ENCODE results near the gene USP21.

Gene USP21

DNA sequence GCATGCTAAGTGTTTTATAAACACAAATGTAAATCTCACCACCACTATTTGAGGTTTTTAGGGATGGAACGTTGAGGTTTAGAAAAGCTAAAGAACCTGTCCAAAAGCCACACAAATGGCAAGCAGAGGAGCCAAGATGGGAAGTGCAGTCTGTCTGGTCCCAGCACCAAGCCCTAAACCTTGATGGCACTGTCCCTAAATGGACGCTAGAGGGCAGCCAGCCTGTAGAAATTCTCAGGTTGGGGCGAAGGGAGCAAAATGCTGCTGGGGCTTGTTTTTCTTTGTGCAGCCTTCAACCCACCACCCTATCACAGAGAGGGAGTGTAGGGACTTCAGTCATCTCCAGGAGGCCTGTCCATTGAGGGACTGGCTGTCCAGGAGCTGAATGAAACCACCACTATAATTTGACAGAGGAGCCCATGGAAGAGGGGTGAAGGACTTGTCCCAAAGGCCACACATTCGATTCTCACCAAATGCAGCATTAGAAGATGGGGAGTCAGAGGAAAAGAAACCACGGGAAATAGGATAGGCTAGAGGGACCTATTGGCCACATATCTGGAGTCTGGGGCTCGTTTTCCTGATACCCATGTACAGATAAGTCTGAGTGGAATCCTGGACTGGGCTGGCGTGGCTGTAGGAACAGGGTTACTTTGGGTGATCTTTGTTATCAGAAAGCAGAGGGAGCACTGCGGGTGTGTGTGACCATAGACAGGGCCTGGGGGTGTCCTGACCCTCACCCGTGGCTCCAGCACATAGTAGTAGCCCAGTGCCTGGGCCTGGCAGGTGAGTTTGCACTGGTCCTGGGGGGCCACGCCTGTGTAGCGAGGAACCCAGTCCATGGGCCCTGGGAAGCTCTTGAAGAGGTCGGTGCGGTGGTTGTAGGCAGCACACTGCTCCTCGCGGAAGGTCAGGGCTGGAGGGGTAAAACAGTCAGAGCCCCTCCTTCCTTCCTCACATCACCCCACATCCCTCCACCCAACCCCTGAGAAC, 33.5 kb downstream of the USP21 start:
- DNase-seq (ENCODE audit: low read depth, low spot score), result peak; percentile 51

DNA sequence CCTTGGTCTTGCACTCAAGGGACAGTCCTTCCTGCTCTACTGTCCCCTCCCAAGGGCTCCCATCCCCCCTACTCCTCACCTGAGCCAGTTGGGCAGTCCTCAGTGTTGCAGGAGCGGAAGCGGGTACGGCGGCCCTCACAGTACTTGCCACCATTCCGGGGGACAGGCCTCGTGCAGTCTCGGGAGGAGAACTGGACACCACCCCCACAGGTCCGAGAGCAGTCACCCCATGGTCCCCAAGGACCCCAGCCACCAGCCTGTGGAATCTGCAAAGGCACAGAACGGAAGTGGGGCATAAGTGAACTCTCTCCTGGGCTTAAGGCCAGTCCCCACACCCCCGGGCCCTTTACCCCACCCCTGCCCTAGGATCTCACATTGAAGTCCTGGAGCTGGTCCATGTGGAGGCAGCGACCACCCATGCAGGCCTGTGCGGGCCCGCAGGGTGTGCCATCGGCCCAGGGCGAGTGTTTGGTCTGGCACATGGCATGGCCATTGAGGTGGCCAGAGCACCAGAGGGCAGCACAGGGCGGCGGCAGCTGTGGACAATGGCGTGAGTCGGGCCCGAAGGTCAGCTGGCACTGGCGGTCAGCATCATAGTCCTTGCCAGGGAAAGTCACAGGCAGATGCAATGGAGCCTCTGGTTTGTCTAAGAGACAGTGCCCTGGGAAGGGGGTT, 34.4 kb downstream of the USP21 start:
- DNase-seq (ENCODE audit: low read depth, low spot score), result no peak

DNA sequence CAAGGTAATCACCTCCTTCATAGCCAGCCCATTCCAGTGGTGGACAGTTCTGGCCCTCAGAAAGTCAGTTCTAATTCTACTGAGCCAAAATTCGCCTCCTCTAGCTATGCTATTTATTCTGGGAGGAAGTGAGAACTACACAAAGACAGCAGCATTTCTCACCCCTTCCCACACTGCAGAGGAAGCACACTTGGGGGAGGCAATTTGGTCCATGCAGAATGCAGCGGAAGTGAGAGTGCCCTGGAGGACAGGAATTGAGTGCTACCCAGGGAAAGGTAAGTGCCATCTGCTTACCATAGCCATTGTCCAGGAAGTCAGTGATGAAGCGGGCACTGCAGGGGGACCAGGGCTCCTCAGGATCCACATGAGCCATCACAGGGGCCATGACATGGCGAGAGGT, 35.9 kb downstream of the USP21 start:
- DNase-seq (ENCODE audit: low read depth, low spot score), result no peak

GRCh38 chr1:161196111-161196510, 36.8 kb downstream of the USP21 start:
- DNase-seq (ENCODE audit: low read depth, low spot score), result no peak

DNA sequence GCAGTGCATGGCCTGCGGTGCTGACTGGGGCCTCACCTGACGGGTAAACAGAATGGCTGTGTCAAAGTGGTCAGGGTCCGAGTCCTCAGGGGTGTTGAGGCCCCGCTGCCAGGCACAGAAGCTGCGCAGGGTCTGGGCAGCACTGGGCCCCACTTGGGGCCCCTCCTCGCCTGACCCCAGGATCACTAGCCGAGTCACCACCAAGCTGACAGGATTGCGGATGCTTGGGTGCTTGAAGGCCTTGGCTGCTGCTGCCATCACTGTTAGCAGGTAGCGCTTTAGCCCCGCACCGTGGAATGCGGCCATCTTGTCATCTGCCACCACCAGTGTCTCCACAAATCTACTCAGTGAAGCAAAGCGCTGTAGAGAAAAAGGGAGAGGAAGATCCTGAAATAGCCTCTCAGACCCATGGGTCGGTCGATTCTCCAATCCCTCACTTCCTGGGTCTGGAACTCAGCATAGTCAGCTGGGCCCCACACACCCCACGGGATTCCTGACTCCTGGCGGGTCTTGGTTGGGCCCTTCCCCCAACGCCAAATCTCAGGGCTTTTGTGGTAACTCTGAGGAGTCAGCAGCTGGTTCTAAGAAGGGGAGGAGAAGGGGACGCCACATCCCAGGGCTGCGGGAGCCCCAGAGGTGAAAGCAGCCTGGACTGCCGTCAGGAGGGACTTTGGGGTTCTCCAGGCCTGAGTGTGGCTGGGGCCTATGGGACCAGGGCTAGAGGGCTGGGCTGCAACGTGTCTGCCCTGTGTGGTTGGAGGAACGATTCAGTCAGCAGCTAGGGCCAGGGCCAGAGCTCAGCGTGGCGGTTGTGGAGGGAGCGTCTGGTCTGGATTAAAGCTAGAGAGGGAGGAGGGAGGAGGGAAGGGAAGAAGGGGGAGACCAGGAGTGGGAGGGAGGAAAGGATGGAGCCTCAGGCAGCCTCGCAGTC, 37.5 kb downstream of the USP21 start:
- DNase-seq (ENCODE audit: low read depth, low spot score), result no peak

GRCh38 chr1:161197560-161198193, 38.4 kb downstream of the USP21 start:
- DNase-seq (ENCODE audit: low read depth, low spot score), result no peak

DNA sequence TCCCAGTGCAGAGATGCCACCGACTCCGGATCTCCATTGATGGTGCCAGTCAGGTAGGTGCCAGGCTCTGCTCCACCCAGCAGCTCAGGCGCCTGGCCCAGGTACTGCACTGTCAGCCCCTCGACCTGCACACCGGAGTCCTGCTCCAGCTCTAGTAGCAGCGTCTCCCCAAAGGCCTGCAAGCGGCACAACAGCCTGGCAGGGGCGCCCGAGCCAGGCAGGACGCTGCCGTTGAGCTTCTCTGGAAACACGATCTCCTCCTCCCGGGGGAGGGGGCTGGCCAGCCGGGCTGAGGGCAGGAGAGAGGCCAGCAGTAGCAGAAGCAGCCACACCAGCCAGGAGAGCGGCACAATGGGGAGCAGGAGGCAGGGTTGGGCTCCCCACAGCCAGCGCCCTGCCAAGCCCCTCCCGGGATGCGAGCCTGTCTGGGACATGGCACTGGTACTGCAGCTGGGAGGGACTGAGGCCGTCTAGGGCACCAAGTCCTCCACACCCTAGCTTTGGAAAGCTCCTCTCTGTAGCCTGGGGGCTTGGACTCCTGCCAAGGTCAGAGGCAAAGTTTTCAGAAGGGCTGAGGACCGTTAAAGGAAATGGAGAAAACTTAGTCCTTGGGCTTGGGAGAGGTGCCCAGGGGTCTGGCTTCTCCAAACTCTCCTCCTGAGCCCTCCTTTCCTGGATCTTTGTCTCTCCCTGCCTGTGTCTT, 39.0 kb downstream of the USP21 start:
- no peak for DNase-seq (ENCODE audit: low read depth, low spot score)

DNA sequence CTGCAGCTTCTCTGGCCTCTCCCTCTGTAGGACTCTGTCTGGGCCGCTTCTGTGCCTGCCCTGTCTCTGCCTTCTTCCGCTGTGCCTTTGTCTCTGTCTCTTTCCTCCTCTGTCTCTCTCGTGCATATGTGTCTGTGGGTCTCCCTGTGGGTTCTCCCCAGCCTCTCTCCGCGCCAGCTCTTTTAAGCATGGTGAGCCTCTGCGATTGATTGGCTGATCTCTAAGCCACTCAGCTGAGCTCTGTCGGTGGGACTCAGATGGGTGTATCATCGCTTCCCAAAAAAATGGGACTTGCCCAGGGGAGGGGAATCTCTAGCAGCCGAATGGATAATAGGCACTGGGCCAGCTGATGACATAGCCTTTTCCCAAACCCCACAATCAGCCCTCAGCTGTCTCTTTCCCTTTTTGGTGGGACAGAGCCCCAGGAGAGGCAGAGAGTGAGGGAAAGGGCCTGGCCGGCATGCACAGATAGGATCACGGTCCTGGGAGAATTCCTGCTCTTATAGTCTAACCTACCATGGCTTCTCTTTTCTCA, 39.7 kb downstream of the USP21 start, which contains the start of gene ADAMTS4:
TSS of gene ADAMTS4 (minus strand) at position 158 of the 535 bp plus-strand sequence. CDS start 427 bp downstream, outside the sequence.
- no peak for DNase-seq (ENCODE audit: low read depth, low spot score)

GRCh38 chr1:161199506-161200139, 40.3 kb downstream of the USP21 start:
- DNase-seq (ENCODE audit: low read depth, low spot score), result no peak

DNA sequence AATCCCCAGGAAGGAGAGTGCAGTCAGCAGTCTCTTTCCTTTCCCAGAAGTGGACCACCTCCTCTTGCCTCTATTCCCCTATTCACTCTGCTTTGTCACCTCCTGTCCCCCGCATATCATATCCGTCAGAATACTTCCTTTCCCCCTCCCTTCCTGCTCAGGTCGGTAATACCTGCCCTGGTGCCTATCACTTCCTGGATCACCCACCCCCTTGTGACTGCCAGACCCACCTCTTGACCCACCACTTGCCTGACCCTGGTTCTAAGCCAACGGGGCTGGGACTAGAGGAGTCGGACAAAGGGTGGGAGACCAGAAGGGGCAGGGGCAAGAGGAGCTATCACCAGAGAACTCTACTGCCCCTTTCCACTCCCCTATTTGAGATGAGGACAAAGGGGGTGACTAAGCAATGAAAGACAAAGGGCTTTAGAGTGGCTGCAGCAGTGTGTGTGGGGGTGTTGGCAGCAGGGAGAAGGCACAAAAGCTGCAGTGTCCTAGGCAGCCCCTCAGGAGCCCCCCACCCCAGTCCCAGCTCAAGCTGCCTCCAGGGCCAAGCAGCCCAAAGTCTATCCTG, 41.2 kb downstream of the USP21 start:
- DNase-seq (ENCODE audit: low read depth, low spot score), result no peak

DNA sequence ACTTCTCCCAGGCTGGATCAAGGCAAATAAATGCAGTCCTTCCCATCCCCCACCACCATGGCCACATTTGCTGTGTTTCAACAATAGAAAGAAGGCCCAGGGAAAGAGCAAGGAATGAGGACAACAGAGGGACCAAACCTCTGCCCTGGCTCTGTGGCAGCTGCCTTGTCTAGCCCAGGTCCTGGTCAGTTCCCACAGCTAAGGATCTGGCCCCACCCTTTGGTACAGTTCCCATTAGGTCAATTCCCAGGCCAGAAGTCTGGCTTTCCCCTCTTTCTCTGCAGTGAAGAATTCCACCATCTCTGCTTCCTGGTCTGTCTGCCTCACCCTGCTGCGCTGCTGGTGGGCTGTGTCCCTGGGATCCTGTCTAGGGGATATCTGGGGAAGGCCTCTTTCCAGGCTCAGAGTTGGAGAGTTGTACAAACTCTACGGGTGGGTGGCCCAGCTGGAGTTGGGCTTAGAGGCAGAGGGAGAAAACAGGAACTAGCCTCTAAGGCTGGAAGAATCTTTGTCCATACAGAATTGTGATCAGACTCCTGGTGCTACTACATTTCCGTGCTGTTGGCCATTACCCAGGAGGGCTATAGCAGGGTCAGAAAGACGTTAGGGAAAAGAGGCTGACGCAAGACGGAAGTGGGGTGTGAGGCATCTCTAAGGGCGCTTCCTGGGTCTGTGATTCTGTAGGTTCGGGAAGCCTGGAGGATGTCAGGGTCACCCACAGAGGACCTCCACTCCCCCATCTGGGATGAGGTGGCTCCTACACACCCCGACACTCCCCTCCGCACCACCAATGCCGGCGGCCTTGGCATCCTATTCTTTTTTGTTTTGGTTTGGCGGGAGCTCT, 41.9 kb downstream of the USP21 start:
- no peak for DNase-seq (ENCODE audit: low read depth, low spot score)

GRCh38 chr1:161201836-161202712, 42.8 kb downstream of the USP21 start, which contains the start of gene NDUFS2:
TSS of gene NDUFS2 (plus strand) at chr1:161202367. CDS start at chr1:161202386, 19 bp downstream.
- DNase-seq (ENCODE audit: low read depth, low spot score), result peak; percentile 94

GRCh38 chr1:161206411-161207140, 47.3 kb downstream of the USP21 start:
- DNase-seq (ENCODE audit: low read depth, low spot score), result no peak

DNA sequence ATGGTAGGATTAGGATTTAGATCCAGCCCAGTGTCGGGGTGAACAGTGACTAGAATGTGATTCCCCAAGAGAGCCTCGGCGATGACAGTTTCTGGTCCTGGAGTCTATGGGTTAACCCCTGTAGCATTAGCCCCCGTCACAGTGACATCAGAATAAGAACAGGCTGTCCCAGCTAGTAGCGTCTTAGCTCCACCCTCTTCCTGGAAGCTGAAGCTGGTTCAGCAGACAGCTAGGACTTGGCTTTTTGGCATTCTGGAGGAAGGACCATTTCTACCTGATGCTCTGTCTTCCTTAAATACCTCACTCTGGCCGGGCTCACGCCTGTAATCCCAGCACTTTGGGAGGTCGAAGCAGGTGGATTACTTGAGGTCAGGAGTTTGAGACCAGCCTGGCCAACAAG, 47.9 kb downstream of the USP21 start:
- no peak for DNase-seq (ENCODE audit: low read depth, low spot score)

GRCh38 chr1:161209790-161210409, 50.6 kb downstream of the USP21 start:
- DNase-seq (ENCODE audit: low read depth, low spot score), result peak; percentile 45

DNA sequence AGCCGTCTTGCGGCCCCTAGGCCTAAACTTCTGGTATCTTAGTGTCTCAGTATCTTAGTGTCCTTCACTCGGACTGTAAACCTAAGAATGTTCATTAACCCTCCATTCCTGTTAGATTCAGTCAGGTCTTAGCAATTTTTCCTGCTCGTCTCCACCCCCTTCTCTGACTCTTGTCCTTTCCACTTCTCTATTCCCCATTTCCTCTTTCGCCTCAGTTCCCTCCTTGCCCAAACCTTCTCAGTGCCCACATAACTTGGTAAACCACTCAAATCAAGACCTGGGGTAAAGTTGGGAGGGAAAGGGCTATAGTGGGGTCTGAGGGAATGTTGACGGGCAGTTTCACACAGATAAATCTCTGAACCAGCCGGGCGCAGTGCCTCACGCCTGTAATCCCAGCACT, 55.1 kb downstream of the USP21 start:
- DNase-seq (ENCODE audit: low read depth, low spot score), result no peak

Measured in activated CD4-positive, CD25-positive, alpha-beta regulatory T cell treated with anti-CD3 and anti-CD28 coated beads, Interleukin-2, amount 50 U/mL, for 16 hours (primary cell).